NCI-H128 (cell line): ENCODE results near the gene PI16.

Experiments used
- DNase-seq: peaks from one replicate; lab custom pipeline; 2025; ENCODE audit not compliant: unreplicated experiment; lab: John Stamatoyannopoulos, UW

Gene PI16

GRCh38 chr6:36956446-36956820 lies 1.9 kb downstream of the PI16 start:
- DNase-seq = no peak

GRCh38 chr6:36957773-36958271 lies 3.3 kb downstream of the PI16 start:
- DNase-seq = no peak

GRCh38 chr6:36958775-36959554 lies 4.4 kb downstream of the PI16 start:
- no peak for DNase-seq

- DNase-seq = no peak
Measured at GRCh38 chr6:36959555-36960250, 5.2 kb downstream of the PI16 start.

GRCh38 chr6:36961441-36962435 lies 7.2 kb downstream of the PI16 start:
- DNase-seq = no peak

- no peak for DNase-seq
Measured at GRCh38 chr6:36962874-36963273, 8.3 kb downstream of the PI16 start.

- no peak for DNase-seq
Measured at GRCh38 chr6:36963451-36964290, 9.1 kb downstream of the PI16 start.

GRCh38 chr6:36964349-36964748 lies 9.8 kb downstream of the PI16 start:
- DNase-seq = no peak

- no peak for DNase-seq
Measured at GRCh38 chr6:36964908-36965307, 10.4 kb downstream of the PI16 start.

- DNase-seq = no peak
Measured at GRCh38 chr6:36967301-36967700, 12.8 kb downstream of the PI16 start.

GRCh38 chr6:36967757-36968156 lies 13.2 kb downstream of the PI16 start:
- no peak for DNase-seq

- no peak for DNase-seq
Measured at GRCh38 chr6:36968266-36968977, 13.9 kb downstream of the PI16 start.

GRCh38 chr6:36969240-36969691 lies 14.7 kb downstream of the PI16 start:
- no peak for DNase-seq

GRCh38 chr6:36969988-36970891 lies 15.7 kb downstream of the PI16 start:
- DNase-seq = no peak

GRCh38 chr6:36970892-36971842 lies 16.6 kb downstream of the PI16 start:
- no peak for DNase-seq

GRCh38 chr6:36971921-36972673 lies 17.6 kb downstream of the PI16 start:
- DNase-seq = no peak

GRCh38 chr6:36973190-36973589 lies 18.7 kb downstream of the PI16 start:
- DNase-seq = no peak
